CD4-positive, alpha-beta T cell treated with Interleukin-6 for 4 hours (primary cell): ENCODE measurements around the gene GRIN1.

Experiments used
- DNase-seq: peaks from one replicate; pipeline ENCODE4 v3.0.0-alpha.2; 2020; ENCODE audit warnings: mixed read lengths

Gene GRIN1

DNA sequence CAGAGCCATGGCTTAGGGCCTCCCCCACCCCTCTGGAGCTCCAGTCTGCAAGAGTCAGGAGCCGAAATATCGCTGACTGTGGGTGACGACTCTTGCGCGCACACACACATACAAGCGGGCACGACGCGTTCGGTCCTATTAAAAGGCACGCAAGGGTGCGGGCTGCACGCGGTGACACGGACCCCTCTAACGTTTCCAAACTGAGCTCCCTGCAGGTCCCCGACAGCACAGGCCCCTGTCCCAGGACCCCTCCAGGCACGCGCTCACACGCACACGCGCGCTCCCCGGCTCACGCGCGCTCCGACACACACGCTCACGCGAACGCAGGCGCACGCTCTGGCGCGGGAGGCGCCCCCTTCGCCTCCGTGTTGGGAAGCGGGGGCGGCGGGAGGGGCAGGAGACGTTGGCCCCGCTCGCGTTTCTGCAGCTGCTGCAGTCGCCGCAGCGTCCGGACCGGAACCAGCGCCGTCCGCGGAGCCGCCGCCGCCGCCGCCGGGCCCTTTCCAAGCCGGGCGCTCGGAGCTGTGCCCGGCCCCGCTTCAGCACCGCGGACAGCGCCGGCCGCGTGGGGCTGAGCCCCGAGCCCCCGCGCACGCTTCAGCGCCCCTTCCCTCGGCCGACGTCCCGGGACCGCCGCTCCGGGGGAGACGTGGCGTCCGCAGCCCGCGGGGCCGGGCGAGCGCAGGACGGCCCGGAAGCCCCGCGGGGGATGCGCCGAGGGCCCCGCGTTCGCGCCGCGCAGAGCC is at the start of gene GRIN1:
Gene GRIN1, plus strand, starts transcription at position 433 of the 746 bp plus-strand sequence. CDS start 333 bp downstream, outside the sequence.
- peak; percentile 47 for DNase-seq

DNA sequence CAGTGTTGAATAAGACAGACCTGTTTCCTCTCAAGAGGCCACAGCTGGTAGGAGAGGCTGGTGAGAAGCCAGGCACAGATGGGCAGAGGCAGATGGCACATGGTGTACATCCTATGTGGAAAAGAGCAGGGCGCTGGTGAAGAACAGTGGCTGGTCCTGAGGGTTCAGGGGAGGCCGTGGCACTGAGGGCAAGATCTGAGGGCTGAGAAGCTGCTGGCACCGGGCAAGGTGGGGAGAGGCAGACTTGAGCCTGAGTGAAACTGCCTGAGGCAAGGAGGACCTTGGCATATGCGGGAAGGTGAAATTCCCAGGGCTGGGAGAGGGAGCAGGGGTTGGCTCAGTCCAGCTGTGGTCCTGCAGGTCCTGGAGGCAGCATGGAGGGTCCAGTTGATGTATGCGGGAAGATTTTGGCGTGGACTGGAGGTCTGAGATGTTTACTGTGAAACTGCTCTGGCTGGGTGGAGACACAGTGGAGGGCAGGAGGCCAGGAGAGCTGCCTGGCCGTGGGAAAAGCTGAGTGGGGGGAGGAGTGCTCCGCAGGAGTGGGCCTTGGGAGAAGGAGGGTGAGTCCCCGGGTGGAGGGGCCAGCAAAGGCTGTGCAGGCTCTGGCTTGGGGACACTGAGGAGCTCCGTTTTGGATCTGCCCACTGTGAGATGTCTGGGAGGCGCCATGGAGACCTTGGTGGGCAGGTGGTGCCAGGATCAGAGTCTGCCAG is 49.6 kb upstream of the GRIN1 start:
- DNase-seq = no peak

DNA sequence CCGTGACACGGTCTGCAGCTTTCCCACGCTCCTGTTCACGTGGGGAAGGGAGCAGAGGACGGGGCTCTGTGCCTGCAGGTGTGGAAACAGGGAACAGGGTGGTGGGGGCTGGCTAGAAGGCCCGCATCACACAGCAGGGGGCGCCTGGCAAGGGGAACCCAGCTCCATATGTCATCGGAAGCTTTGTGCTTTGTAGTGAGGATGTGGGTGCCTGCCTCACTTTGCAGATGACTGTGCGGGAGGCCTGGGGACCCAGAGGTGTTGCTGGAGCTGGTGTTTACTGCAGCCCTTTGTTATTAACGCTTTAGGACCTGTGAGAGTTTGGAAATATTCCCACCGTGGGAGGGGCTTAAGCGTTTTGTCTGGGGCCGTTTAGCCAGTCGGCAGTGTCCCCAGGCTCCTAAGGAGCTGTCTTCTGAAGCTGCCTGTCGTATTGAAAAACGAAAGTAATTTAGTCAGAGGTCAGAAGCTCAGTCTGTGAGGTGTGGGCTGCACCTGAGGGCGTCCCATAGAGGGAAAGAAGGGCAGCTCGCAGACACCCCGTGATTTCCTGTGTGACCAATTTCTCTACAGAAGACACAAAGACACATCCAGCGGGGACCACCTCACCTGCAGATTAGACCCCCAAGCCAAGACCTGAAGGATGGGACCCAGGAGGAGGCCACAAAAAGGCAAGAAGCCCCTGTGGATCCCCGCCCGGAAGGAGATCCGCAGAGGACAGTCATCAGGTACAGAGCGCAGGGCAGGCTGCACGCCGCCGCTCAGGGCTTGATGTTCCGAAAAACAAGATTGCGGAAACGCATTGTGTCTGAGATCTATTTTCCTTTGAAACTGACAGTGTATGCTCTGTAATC is 43.1 kb upstream of the GRIN1 start:
- peak; percentile 90 for DNase-seq

GRCh38 chr9:137096785-137097546 is 42.0 kb upstream of the GRIN1 start:
- DNase-seq = no peak

- no peak for DNase-seq
These were observed 41.0 kb upstream of the GRIN1 start for GRCh38 chr9:137097761-137098462.

GRCh38 chr9:137099231-137099630 is 39.7 kb upstream of the GRIN1 start:
- DNase-seq = no peak

- no peak for DNase-seq
These were observed 35.6 kb upstream of the GRIN1 start for GRCh38 chr9:137103206-137103999.

DNA sequence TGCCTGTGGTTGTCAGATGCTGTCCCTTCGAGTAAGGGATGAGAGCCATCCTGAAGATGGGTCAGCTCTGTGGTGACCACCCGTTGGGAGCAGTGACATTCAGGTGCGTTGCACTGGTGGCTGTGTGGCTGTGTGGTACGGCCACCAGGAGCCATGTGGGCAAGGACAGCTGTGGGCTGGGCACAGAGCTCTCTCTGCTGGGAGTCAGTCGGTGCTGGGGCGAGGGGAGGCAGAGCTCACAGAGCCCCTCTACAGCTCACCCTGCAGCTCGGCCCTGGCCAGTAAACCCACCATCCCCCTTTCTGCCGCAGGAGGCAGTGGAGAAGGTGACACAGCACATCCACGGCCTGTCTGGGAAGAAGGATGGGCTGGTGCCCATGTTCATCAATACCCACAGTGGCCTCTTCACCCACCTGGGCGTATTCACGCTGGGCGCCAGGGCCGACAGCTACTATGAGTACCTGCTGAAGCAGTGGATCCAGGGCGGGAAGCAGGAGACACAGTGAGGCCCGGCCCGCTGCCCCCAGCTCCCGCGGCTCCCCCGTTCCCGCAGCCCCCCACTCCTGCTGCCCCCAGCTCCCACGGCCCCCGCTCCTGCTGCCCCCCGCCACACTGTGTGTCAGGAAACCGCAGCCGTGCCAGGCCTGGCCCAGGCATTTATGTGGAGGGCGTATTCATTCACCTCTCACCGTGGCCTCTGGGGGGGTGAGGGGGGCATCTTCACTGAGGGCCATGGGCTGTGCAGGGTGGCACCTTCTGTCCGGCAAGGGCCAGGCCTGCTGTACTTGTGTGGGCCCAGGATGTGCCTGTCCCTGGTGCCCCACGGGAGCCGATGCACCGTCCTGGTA is 32.9 kb upstream of the GRIN1 start:
- no peak for DNase-seq

DNA sequence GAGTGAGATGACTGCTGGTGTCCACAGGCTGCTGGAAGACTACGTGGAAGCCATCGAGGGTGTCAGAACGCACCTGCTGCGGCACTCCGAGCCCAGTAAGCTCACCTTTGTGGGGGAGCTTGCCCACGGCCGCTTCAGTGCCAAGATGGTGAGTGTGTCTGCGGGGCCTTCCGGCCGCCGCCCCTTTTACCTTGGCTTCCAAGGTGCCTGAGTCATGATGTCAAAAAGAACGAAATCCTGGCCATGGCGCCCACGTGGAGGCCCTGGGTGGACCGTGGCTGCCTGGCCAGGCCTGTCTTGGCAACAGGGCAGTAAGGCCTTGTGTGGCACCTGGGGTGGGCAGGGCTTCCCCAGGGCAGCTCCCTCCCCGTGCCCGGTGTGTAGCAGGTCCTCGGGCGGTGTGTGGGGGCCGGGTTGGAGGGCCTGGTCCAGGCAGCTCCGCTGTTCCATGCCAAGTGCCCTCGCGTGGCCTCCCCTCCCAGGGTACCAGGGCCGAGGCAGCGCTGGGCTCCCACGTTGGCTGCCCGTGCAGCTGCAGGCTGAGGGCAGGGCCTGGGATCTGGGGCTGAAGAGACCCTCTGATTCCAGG is 32.2 kb upstream of the GRIN1 start:
- DNase-seq = no peak

GRCh38 chr9:137107312-137107921 is 31.5 kb upstream of the GRIN1 start:
- DNase-seq = no peak

DNA sequence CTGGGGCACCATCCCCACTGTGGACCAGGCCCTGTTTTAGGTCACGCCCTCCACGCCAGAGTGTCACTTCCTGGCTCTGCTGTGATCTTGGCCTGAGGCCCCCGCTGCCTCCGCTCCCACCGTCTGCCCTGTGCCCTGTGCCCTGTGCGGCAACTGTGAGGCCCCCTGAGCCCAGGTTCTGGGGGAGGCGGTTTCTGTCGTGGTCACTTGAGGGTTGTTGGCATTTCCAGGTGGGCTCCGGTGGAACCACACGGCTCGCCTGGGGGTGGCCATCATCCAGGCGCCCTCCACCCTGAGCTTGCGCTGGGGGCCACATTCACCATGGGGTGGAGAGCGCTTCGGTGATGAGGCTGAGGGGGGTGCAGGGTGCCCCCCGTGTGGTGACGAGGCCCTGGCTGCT is 31.0 kb upstream of the GRIN1 start:
- no peak for DNase-seq

- DNase-seq = no peak
These were observed 30.2 kb upstream of the GRIN1 start for GRCh38 chr9:137108608-137109249.

GRCh38 chr9:137109250-137110146 is 29.5 kb upstream of the GRIN1 start:
- DNase-seq = no peak

DNA sequence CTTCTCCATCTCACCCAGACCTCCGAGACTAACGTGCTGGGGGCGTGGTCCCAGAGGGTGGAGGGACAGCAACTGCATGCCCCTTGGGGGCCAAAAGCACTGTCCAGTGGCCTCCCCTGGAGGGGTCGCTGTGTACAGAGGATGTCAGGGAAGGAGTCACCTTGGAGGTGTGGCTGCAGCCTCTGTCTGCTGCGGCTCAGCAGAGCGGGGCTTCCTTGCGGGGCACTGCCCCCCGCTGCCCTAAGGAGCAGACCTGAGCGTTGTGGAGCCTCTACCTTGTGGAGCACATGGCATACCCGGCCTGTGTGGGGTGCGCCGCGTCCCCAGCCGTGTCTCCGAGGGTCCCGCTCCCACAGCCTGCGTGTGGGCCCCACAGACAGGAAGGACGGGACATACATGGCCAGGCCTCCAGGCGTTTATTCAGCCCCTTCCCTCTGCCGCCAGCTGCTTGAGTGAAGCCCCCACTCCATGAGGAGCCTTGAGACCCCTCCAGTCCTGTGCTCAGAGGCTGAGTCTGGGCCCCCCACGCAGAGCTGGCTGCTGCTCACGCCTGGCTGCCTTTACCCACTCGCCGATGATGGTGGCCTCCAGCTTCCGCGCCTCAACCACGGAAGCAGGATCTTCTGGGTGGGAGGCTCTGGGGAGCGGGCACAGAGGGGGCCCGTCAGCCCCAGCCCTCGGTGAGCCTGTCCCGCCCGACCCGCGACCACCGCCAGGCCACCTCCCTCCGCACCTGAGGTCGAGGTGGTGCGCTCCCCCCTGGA is 28.6 kb upstream of the GRIN1 start:
- DNase-seq = no peak

DNA sequence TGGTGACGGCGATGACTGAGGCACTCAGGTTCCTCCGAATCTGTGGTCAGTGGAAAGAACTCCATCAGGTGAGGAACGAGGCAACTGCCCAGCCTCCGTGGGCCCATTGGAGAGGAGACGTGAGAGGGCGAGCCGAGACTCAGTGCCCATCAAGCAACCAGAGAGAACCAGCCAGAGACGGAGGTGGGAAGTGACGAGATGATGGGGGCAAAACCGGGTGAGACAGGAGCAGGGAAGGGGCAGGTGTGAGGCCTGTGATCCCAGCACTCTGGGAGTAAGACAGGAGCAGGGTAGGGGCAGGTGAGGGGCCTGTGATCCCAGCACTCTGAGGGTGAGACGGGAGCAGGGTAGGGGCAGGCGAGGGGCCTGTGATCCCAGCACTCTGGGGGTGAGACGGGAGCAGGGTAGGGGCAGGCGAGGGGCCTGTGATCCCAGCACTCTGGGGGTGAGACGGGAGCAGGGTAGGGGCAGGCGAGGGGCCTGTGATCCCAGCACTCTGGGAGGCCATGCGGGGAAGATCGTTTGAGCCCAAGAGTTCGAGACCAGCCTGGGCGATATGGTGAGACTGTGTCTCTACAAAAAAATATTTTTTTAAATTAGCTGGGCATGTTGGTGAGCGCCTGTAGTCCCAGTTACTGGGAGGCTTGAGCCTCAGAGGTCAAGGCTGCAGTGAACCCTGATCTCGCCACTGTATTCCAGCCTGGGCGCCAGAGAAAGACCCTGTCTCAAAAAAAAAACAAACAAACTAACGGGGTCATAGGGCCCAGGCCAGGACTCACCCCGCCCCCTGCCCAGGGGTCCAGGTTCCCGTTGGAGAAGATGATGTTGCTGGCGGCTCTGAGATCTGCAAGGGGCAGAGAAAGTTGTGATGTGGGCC is 27.8 kb upstream of the GRIN1 start:
- no peak for DNase-seq
